Fibroblast of mammary gland (primary cell): Measurements from ENCODE around the gene MYO3A.

Experiments used
- DNase-seq: peaks from one replicate; pipeline ENCODE4 v3.0.0-alpha.2; 2010; ENCODE audit warnings: low read depth
- H3K4me3 ChIP-seq: 2 replicates; pipeline ENCODE4 v1.5.1; 2011; ENCODE audit warnings: low read depth, mild to moderate bottlenecking, low read length, moderate library complexity; ENCODE audit not compliant: control insufficient read depth
- CTCF ChIP-seq: conservative IDR thresholded peaks from 2 replicates; pipeline ENCODE4 v1.5.1; 2011; ENCODE audit warnings: low read depth, low read length, inconsistent platforms; ENCODE audit not compliant: control insufficient read depth, insufficient read depth

Gene MYO3A

GRCh38 chr10:26259341-26259740 is 325.3 kb downstream of the MYO3A start:
- DNase-seq: no peak
- no peak for TF ChIP-seq CTCF
- H3K4me3 ChIP-seq: no peak overlapping the region
